H1 (cell line): ENCODE measurements around the gene SCGB1D2. TPM values are rescaled to one million over a fixed set of nuclear protein-coding genes. Genes with fewer than 3 reads are reported as not detected.

Source experiments
- CTCF ChIA-PET: fragments of 300-600 bp; sonication (Branson Sonifier 250); formaldehyde crosslinking; loops from one replicate; lab custom pipeline; 2021; ENCODE audit not compliant: partially characterized antibody; lab: Charles Lee
- POLR2A ChIA-PET: fragments of 300-600 bp; sonication (Branson Sonifier 250); formaldehyde crosslinking; loops from one replicate; lab custom pipeline; 2021; ENCODE audit warnings: inconsistent platforms; ENCODE audit not compliant: partially characterized antibody; lab: Charles Lee
- DNase-seq, 2 experiments: peaks; one replicate each; pipeline versions ENCODE4 v3.0.0 to v3.0.0-alpha.2; 2010 to 2022; ENCODE audit warnings: low spot score in 2 of 2, low read depth in 1 of 2, mixed read lengths in 1 of 2
- FAIRE-seq: peaks from 2 replicates; lab custom pipeline; 2011; peaks lifted over from hg19 to GRCh38; lab: Jason Lieb, UNC
- H2AFZ ChIP-seq: 2 replicates; pipeline ENCODE4 v1.8.1; 2012; ENCODE audit warnings: low read length, inconsistent platforms
- H2AK5ac ChIP-seq: 2 replicates; pipeline ENCODE4 v1.6.1; 2013; ENCODE audit warnings: low read depth, low read length
- H2BK120ac ChIP-seq: replicated peaks from 2 replicates; pipeline ENCODE3; 2013; ENCODE audit warnings: low read depth, low read length, inconsistent platforms
- H2BK12ac ChIP-seq: 2 replicates; pipeline ENCODE4 v1.6.1; 2013; ENCODE audit warnings: low read depth, low read length
- H2BK15ac ChIP-seq: 2 replicates; pipeline ENCODE4 v1.6.1; 2013; ENCODE audit warnings: low read length
- H2BK20ac ChIP-seq: 2 replicates; pipeline ENCODE4 v1.6.1; 2013; ENCODE audit warnings: low read length
- H2BK5ac ChIP-seq: 2 replicates; pipeline ENCODE4 v1.6.1; 2013; ENCODE audit warnings: low read depth, low read length
- H3K14ac ChIP-seq: 2 replicates; pipeline ENCODE4 v1.6.1; 2013; ENCODE audit warnings: inconsistent platforms; ENCODE audit not compliant: insufficient read length
- H3K18ac ChIP-seq: 2 replicates; pipeline ENCODE4 v1.6.1; 2013; ENCODE audit warnings: low read length; ENCODE audit errors: extremely low read depth
- H3K23ac ChIP-seq: 2 replicates; pipeline ENCODE4 v1.6.1; 2013; ENCODE audit warnings: inconsistent platforms; ENCODE audit not compliant: insufficient read length
- H3K23me2 ChIP-seq: 2 replicates; pipeline ENCODE4 v1.6.1; 2013; ENCODE audit warnings: low read depth, low read length
- H3K27ac ChIP-seq: 2 replicates; pipeline ENCODE4 v1.6.1; 2011; ENCODE audit warnings: low read depth, low read length, inconsistent platforms
- H3K27me3 ChIP-seq, 4 experiments: replicated peaks in 1 of 4; 1 replicate in 1 of 4; 2 replicates in 3 of 4; pipeline versions ENCODE4 v1.6.1 to v1.8.1; 2011 to 2013; ENCODE audit warnings: low read length in 3 of 4, mild to moderate bottlenecking in 3 of 4, inconsistent platforms in 2 of 4, mixed read lengths in 2 of 4, moderate library complexity in 1 of 4; ENCODE audit not compliant: control insufficient read depth in 3 of 4, insufficient read depth in 3 of 4; ENCODE audit errors: extremely low read depth in 1 of 4
- H3K36me3 ChIP-seq, 4 experiments: 2 replicates each; pipeline versions ENCODE4 v1.6.1 to v1.8.1; 2011 to 2013; ENCODE audit warnings: mild to moderate bottlenecking in 4 of 4, low read length in 3 of 4, moderate library complexity in 2 of 4, control low read depth in 1 of 4, inconsistent platforms in 1 of 4; ENCODE audit not compliant: insufficient read depth in 4 of 4, control insufficient read depth in 2 of 4
- H3K4ac ChIP-seq: replicated peaks from 2 replicates; pipeline ENCODE3; 2013; ENCODE audit warnings: low read length, low read depth, mixed read lengths, inconsistent platforms; ENCODE audit not compliant: insufficient read length
- H3K4me1 ChIP-seq, 4 experiments: replicated peaks in 1 of 4; 1 replicate in 1 of 4; 2 replicates in 3 of 4; pipeline versions ENCODE4 v1.6.1 to v1.8.1; 2011 to 2013; ENCODE audit warnings: low read length in 3 of 4, inconsistent platforms in 2 of 4, mixed read lengths in 1 of 4; ENCODE audit not compliant: insufficient read depth in 4 of 4, control insufficient read depth in 3 of 4
- H3K4me2 ChIP-seq, 2 experiments: 2 replicates each; pipeline versions ENCODE4 v1.6.1 to v1.8.1; 2011 to 2013; ENCODE audit warnings: low read depth in 2 of 2, low read length in 2 of 2, control low read depth in 1 of 2, inconsistent platforms in 1 of 2, mild to moderate bottlenecking in 1 of 2; ENCODE audit not compliant: insufficient read depth in 1 of 2
- H3K4me3 ChIP-seq, 4 experiments: fragments of 200-600, 300-600 bp in 1 of 4; sonication (generic), shearing (Covaris generic), sonication (Bioruptor Twin) in 1 of 4; 2 replicates each; pipeline versions ENCODE4 v1.5.1 to v1.8.1; 2011 to 2016; ENCODE audit warnings: low read length in 4 of 4, low read depth in 3 of 4, control low read depth in 2 of 4, inconsistent platforms in 2 of 4, mild to moderate bottlenecking in 2 of 4, mixed read lengths in 1 of 4, moderate library complexity in 1 of 4; ENCODE audit not compliant: insufficient read depth in 2 of 4; ENCODE audit errors: extremely low read depth in 1 of 4
- H3K56ac ChIP-seq: replicated peaks from 2 replicates; pipeline ENCODE3; 2013; ENCODE audit warnings: low read depth, mild to moderate bottlenecking, mixed read lengths, low read length, inconsistent platforms; ENCODE audit not compliant: insufficient read length
- H3K79me1 ChIP-seq: 2 replicates; pipeline ENCODE4 v1.6.1; 2013; ENCODE audit warnings: low read depth, low read length, control low read depth
- H3K79me2 ChIP-seq, 2 experiments: 2 replicates each; pipeline versions ENCODE4 v1.6.1 to v1.8.1; 2012 to 2013; ENCODE audit warnings: low read length in 2 of 2, mild to moderate bottlenecking in 2 of 2, inconsistent platforms in 1 of 2; ENCODE audit not compliant: insufficient read depth in 2 of 2, control insufficient read depth in 1 of 2
- H3K9ac ChIP-seq, 4 experiments: replicated peaks in 1 of 4; 1 replicate in 1 of 4; 2 replicates in 3 of 4; pipeline versions ENCODE4 v1.6.1 to v1.8.1; 2011 to 2013; ENCODE audit warnings: low read depth in 3 of 4, low read length in 3 of 4, control low read depth in 2 of 4, mild to moderate bottlenecking in 2 of 4, moderate library complexity in 2 of 4, inconsistent platforms in 1 of 4; ENCODE audit errors: extremely low read depth in 1 of 4
- H3K9me3 ChIP-seq, 2 experiments: 2 replicates each; pipeline versions ENCODE4 v1.6.1 to v1.8.1; 2012 to 2013; ENCODE audit warnings: mild to moderate bottlenecking in 2 of 2, moderate library complexity in 2 of 2, control low read depth in 1 of 2, inconsistent platforms in 1 of 2, low read depth in 1 of 2, low read length in 1 of 2, mixed read lengths in 1 of 2; ENCODE audit not compliant: insufficient read depth in 2 of 2
- H4K20me1 ChIP-seq, 2 experiments: replicated peaks in 1 of 2; 2 replicates each; pipeline versions ENCODE3 to v1.8.1; 2011 to 2013; ENCODE audit warnings: inconsistent platforms in 2 of 2, low read length in 2 of 2, mild to moderate bottlenecking in 1 of 2; ENCODE audit not compliant: insufficient read depth in 2 of 2, control insufficient read depth in 1 of 2
- H4K5ac ChIP-seq: 2 replicates; pipeline ENCODE4 v1.6.1; 2013; ENCODE audit warnings: low read length, low read depth, mixed read lengths, inconsistent platforms; ENCODE audit not compliant: insufficient read length
- H4K8ac ChIP-seq: 2 replicates; pipeline ENCODE4 v1.8.0; 2013; ENCODE audit warnings: mild to moderate bottlenecking, moderate library complexity, low read length, inconsistent platforms; ENCODE audit not compliant: insufficient read depth; ENCODE audit errors: extremely low read depth
- H4K91ac ChIP-seq: replicated peaks from 2 replicates; pipeline ENCODE3; 2013; ENCODE audit warnings: low read length, mixed read lengths, inconsistent platforms; ENCODE audit not compliant: insufficient read length
- CBX5 ChIP-seq: fragments of 300-800, 300-1000 bp; sonication (generic); IDR thresholded peaks from 2 replicates; pipeline ENCODE4 v1.7.1; 2016; ENCODE audit warnings: antibody characterized with exemption, low read length, low read depth
- CTBP2 ChIP-seq: IDR thresholded peaks from 2 replicates; pipeline ENCODE4 v1.7.0; 2011; ENCODE audit warnings: borderline replicate concordance, mild to moderate bottlenecking, moderate library complexity, mixed read lengths, low read length; ENCODE audit not compliant: insufficient read depth, insufficient read length
- RFX5 ChIP-seq: IDR thresholded peaks from 2 replicates; pipeline ENCODE4 v1.6.1; 2011; ENCODE audit warnings: low read depth, low read length, improper control_type of control experiment, borderline replicate concordance
- TAF1 ChIP-seq: IDR thresholded peaks from 2 replicates; pipeline ENCODE4 v1.6.1; 2011; ENCODE audit warnings: mild to moderate bottlenecking, low read depth, low read length
- TBP ChIP-seq: IDR thresholded peaks from 2 replicates; pipeline ENCODE4 v1.6.1; 2011; ENCODE audit warnings: low read depth, low read length, improper control_type of control experiment
- ZNF274 ChIP-seq: IDR thresholded peaks from 2 replicates; pipeline ENCODE4 v1.7.0; 2012; ENCODE audit warnings: low read length, borderline replicate concordance; ENCODE audit errors: extremely low read depth
- WGBS, 2 experiments: shearing (Covaris generic) in 1 of 2; methylation state at CpG; one replicate each; pipeline versions ENCODE4 v1.1.6 to v1.1.7; 2013 to 2015; ENCODE audit warnings: low lambda C conversion rate in 2 of 2, mixed read lengths in 2 of 2, inconsistent platforms in 1 of 2, low coverage in 1 of 2, missing lambda C conversion rate in 1 of 2; ENCODE audit not compliant: insufficient replicate concordance in 2 of 2, insufficient coverage in 1 of 2, insufficient read length in 1 of 2; ENCODE audit errors: extremely low coverage in 1 of 2, missing lambda C conversion rate in 1 of 2; 5-methylcytosine and 5-hydroxymethylcytosine counted together
- polyA plus RNA-seq, 7 experiments: library from polyadenylated mRNA; depleted of rRNA in 3 of 7; stranded (reverse) in 5 of 7; unstranded in 2 of 7; fragments of >200 nt in 5 of 7; fragments of 200-250 nt in 2 of 7; gene quantifications; 1 replicate in 5 of 7; 2 replicates in 1 of 7; 4 replicates in 1 of 7; pipeline versions ENCODE4 v1.2.1 to v1.2.3, GENCODE V29; 2011 to 2013; ENCODE audit warnings: missing spikeins in 2 of 7, mixed read lengths in 2 of 7
- total RNA-seq: library from RNA; stranded (reverse); fragmentation: NEBNext Ultra II Directional; extraction: Animal tissue kit (Norgen Biotek cat#: 25700); gene quantifications from 2 replicates; pipeline ENCODE4 v1.2.1, GENCODE V29; 2021
- TF ChIP-seq, protein P1 (sequence below): IDR thresholded peaks from 2 replicates; pipeline ENCODE4 v1.6.1; 2011; ENCODE audit warnings: low read length, improper control_type of control experiment

Gene SCGB1D2
- total and polyA plus RNA-seq, 2 of the 8 experiments (the other 6 are each of a cell fraction or from before 2014, with no cell fraction given), result not detected

DNA sequence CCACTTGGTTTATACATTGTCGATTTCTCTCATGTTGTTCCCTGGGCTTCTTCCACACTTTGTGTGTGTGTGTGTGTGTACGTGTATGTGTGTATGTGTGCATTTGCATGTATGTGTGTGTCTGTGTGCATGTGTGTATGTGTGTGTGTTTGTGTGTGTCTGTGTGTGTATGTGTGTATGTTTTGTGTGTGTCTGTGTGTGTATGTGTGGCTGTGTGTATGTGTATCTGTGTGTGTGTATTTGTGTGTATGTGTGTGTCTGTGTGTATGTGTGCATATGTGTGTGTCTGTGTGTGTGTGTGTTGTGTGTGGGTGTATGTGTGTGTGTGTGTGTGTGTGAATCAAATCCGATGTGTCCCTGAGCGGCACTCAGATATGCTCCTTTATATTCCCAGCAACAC lies 4.5 kb upstream of the SCGB1D2 start:
- Histone ChIP-seq H3K79me1 (no peaks in the 10 kb centered on the region), H3K9ac (no peak overlapping the region), H3K4ac (no peak overlapping the region), H3K23ac (no peak overlapping the region), H3K14ac (no peak overlapping the region), H4K8ac (no peak overlapping the region), H2BK5ac (no peak overlapping the region), H2AK5ac (peak overlapping the region; percentile 95; the same call in 1 of the 2 replicates), H3K9me3 (no peaks in the 10 kb centered on the region), H4K20me1 (peaks cover 0 to 2% of the 10 kb centered on the region in 2 experiments), H3K27ac (no peak overlapping the region), H3K79me2 (no peaks in the 10 kb centered on the region), H2BK15ac (no peak overlapping the region), H3K4me3 (no peak overlapping the region), H3K4me1 (peaks cover 0 to 5% (median under 1%) of the 10 kb centered on the region in 4 experiments; a peak in 4 of 7 replicates), H2BK120ac (no peak overlapping the region), H4K91ac (no peak overlapping the region), H2AFZ (no peak overlapping the region), H3K36me3 (no peaks in the 10 kb centered on the region), H2BK20ac (no peak overlapping the region), H3K4me2 (no peak overlapping the region), H2BK12ac (no peak overlapping the region), H3K27me3 (peaks cover 0 to 1% (median 0%) of the 10 kb centered on the region in 4 experiments; a peak in 1 of 7 replicates), H3K23me2 (peaks cover 3% of the 10 kb centered on the region; the same call in 1 of the 2 replicates), H3K18ac (no peak overlapping the region), H4K5ac (no peak overlapping the region), H3K56ac (peak overlapping the region; percentile 54)
- FAIRE-seq, result no peak
- 61% methylated on average over 4 of the region's 4 CpGs; no CpG with 5 or more reads in 1 of the 2 experiments for WGBS, 2 experiments
- ChIA-PET POLR2A (no interaction called here), CTCF (no interaction called here)
- DNase-seq, result no peak
- TF ChIP-seq, protein P1, sequence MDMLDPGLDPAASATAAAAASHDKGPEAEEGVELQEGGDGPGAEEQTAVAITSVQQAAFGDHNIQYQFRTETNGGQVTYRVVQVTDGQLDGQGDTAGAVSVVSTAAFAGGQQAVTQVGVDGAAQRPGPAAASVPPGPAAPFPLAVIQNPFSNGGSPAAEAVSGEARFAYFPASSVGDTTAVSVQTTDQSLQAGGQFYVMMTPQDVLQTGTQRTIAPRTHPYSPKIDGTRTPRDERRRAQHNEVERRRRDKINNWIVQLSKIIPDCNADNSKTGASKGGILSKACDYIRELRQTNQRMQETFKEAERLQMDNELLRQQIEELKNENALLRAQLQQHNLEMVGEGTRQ, result no peak
- no peak for TF ChIP-seq ZNF274
- TF ChIP-seq RFX5, result no peak
- no peak for TF ChIP-seq CBX5
- TF ChIP-seq TAF1, result no peak
- TF ChIP-seq TBP, result no peak
- TF ChIP-seq CTBP2, result no peak
